Ishikawa (cell line): ENCODE measurements around the gene LIN7C.

Experiments
- CREB1 ChIP-seq: IDR thresholded peaks from 2 replicates; pipeline ENCODE4 v1.6.1; 2012; ENCODE audit warnings: low read depth
- EGR1 ChIP-seq: IDR thresholded peaks from 2 replicates; pipeline ENCODE4 v1.6.1; 2012
- EP300 ChIP-seq: IDR thresholded peaks from 2 replicates; pipeline ENCODE4 v1.6.1; 2012; ENCODE audit warnings: borderline replicate concordance
- RAD21 ChIP-seq: IDR thresholded peaks from 2 replicates; pipeline ENCODE4 v1.6.1; 2012; ENCODE audit warnings: low read depth
- TAF1 ChIP-seq: IDR thresholded peaks from 2 replicates; pipeline ENCODE4 v1.6.1; 2012; ENCODE audit warnings: low read depth, mild to moderate bottlenecking
- TEAD4 ChIP-seq: IDR thresholded peaks from 2 replicates; pipeline ENCODE4 v1.6.1; 2012
- TF ChIP-seq, protein P1 (sequence below): IDR thresholded peaks from 2 replicates; pipeline ENCODE4 v1.6.1; 2012

DNA sequence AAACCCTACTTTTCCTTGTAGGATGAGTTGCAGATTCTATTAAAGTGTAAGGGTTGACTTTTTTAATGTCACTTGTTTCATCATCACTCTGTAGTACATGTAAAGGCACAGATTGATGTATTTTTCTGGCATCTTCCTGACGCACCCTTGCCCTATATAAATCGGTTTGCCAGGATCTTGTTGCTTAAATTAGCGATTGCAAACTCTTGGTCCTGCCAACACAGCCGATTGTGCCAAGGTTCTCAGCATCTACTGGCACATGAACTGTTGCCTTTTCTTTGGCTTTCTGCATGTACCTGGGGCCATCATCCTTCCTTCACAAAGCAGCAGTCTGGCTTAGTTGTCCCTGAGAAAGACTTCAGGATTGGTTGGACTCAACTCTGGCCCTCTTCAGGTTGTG lies 7.5 kb upstream of the LIN7C start:
- TF ChIP-seq TAF1, result no peak
- no peak for TF ChIP-seq RAD21
- TF ChIP-seq, protein P1, sequence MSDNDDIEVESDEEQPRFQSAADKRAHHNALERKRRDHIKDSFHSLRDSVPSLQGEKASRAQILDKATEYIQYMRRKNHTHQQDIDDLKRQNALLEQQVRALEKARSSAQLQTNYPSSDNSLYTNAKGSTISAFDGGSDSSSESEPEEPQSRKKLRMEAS, result no peak
- no peak for TF ChIP-seq TEAD4
- TF ChIP-seq CREB1, result no peak
- TF ChIP-seq EGR1, result no peak
- no peak for TF ChIP-seq EP300
